Heart right ventricle (tissue), 16 donors: Measurements from ENCODE around the gene METTL22. TPM values are rescaled to one million over a fixed set of nuclear protein-coding genes. Genes with fewer than 3 reads are reported as not detected.
A peak's percentile ranks its signal among the peaks of the same experiment; 100 is the strongest.

Experiments used
- ATAC-seq, 8 donors: fragments of 200-7000 bp; cut with Tn5 transposase; one replicate each; pipeline ENCODE4 v1.9.1; 2020; ENCODE audit warnings: mild to moderate bottlenecking in 8 of 8, moderate library complexity in 8 of 8, moderate number of reproducible peaks in 1 of 8
- DNase-seq, 2 donors: peaks; one replicate each; pipeline ENCODE4 v3.0.0-alpha.2; 2020
- H3K27ac ChIP-seq, 10 donors: fragments of 200-600 bp; sonication (generic) in 2 of 10; one replicate each; pipeline versions ENCODE4 v1.5.0 to v1.8.0; 2020 to 2022; ENCODE audit warnings: mild to moderate bottlenecking in 3 of 10
- H3K27me3 ChIP-seq, 7 donors: fragments of 200-600 bp; one replicate each; pipeline ENCODE4 v1.8.0; 2021 to 2022; ENCODE audit warnings: mild to moderate bottlenecking in 2 of 7
- H3K36me3 ChIP-seq, 9 donors: fragments of 200-600 bp; sonication (generic) in 1 of 9; one replicate each; pipeline versions ENCODE4 v1.5.0 to v1.8.0; 2020 to 2022; ENCODE audit warnings: mild to moderate bottlenecking in 2 of 9
- H3K4me1 ChIP-seq, 9 donors: fragments of 200-600 bp; sonication (generic) in 1 of 9; one replicate each; pipeline versions ENCODE4 v1.5.0 to v1.8.0; 2020 to 2022; ENCODE audit warnings: mild to moderate bottlenecking in 4 of 9
- H3K4me3 ChIP-seq, 10 donors: fragments of 200-600 bp; sonication (generic) in 2 of 10; one replicate each; pipeline versions ENCODE4 v1.5.0 to v1.8.0; 2020 to 2022; ENCODE audit warnings: mild to moderate bottlenecking in 7 of 10, moderate library complexity in 2 of 10
- H3K9me3 ChIP-seq, 11 donors: fragments of 200-600 bp in 10 of 11; sonication (generic) in 2 of 11; one replicate each; pipeline versions ENCODE4 v1.5.0 to v1.8.0; 2013 to 2022; ENCODE audit warnings: mild to moderate bottlenecking in 2 of 11, control low read depth in 1 of 11, moderate library complexity in 1 of 11
- CTCF ChIP-seq, 9 donors: fragments of 200-600 bp; sonication (generic) in 2 of 9; IDR thresholded peaks; one replicate each; pipeline versions ENCODE4 v1.5.0 to v1.8.0; 2021 to 2022; ENCODE audit warnings: antibody characterized with exemption in 9 of 9, mild to moderate bottlenecking in 5 of 9, moderate library complexity in 1 of 9
- WGBS, 2 donors: extraction: QIAGEN DNeasy Blood & Tissue Kit; methylation state at CpG; one replicate each; pipeline ENCODE4 v1.1.7; 2013; ENCODE audit warnings: inconsistent platforms in 1 of 2; 5-methylcytosine and 5-hydroxymethylcytosine counted together
- intact Hi-C, 10 donors: fragments of 100-400 bp; cut with DNase I; formaldehyde crosslinking; loops; one replicate each; pipeline versions ENCODE4 v1.11.1 to v1.14.2; 2022
- polyA plus RNA-seq, 2 donors: library from polyadenylated mRNA; stranded (reverse); fragments of 200-250 nt; gene quantifications; one replicate each; pipeline ENCODE4 v1.2.3, GENCODE V29; 2013
- total RNA-seq, 10 donors: library from RNA; stranded (reverse); fragmentation: NEBNext Ultra II Directional in 3 of 10; extraction: Animal tissue kit (Norgen Biotek cat#: 25700) in 3 of 10; gene quantifications; one replicate each; pipeline versions ENCODE4 v1.2.1 to v1.2.4, GENCODE V29; 2021 to 2023
- donor health status: Arrhythmogenic right ventricular cardiomyopathy.
- donor health status: ischemic (EF 13 %, LVEDD 7.1; RV severe dilation, severe dysfunction).
- donor health status: healthy with polysubstance abuse.
- donor health status: DM: no; HTN: yes; CAD: no.
- donor health status: DM: no; HTN: no; CAD: no.
- donor health status: ischemic (EF 25% LVEDD 6.9; RV normal size, moderate dysfunction).
- donor health status: ischemic (EF 25% LVEDD 5.7; RV mildly dilated, moderate dysfunction).
- donor health status: healthy.
- donor health status: DM: yes; HTN: yes; CAD: no.
- donor health status: Ischemic cardiomyopathy.
- donor health status: ischemic (EF 35%, LVEDD 5.7; RV mildly dilated, moderate dysfunction).
- donor health status: nonischemic (EF 11% LVEDD 7.7; RV severe dilation, severe dysfunction).
- donor health status: DM: yes; HTN: yes; CAD: no.
- donor health status: PGD.
- donor health status: ischemic (EF 29% LVEDD 5.4; RV normal size, mild dysfunction).
- donor health status: nonischemic (EF 23%, LVEDD 6.1; RV moderate dilation, normal function).

Gene METTL22
- total and polyA plus RNA-seq, 12 donors = 23.5 to 64.5 (median 34.2) TPM

GRCh38 chr16:8628981-8629725 is 7.7 kb downstream of the METTL22 start:
- Histone ChIP-seq H3K4me1 (peaks cover 0 to 23% (median 0%) of the 10 kb centered on the region in 9 donors), H3K27ac (no peak overlapping the region), H3K36me3 (peaks cover 0 to 100% (median 60%) of the 10 kb centered on the region in 9 donors), H3K4me3 (no peak overlapping the region), H3K27me3 (no peaks in the 10 kb centered on the region), H3K9me3 (no peaks in the 10 kb centered on the region)
- WGBS, 2 donors = 89 to 94% methylated on average over 16 of the region's 16 CpGs
- DNase-seq (no peak), ATAC-seq (no peak)
- intact Hi-C loops = no loop called here
- TF ChIP-seq CTCF (IDR thresholded peaks at IDR 0.05) = no peak

GRCh38 chr16:8630255-8630953 is 8.9 kb downstream of the METTL22 start:
- WGBS, 2 donors = 89% methylated on average over 11 of the region's 11 CpGs
- intact Hi-C loops = no loop called here
- Histone ChIP-seq H3K36me3 (peaks cover 0 to 100% (median 69%) of the 10 kb centered on the region in 9 donors), H3K27me3 (no peaks in the 10 kb centered on the region), H3K4me3 (no peak overlapping the region), H3K9me3 (no peaks in the 10 kb centered on the region), H3K27ac (peak overlapping the region in 1 of 10 donors; percentile 93), H3K4me1 (peaks cover 0 to 23% (median 0%) of the 10 kb centered on the region in 9 donors)
- ATAC-seq (no peak), DNase-seq (no peak)
- no peak for TF ChIP-seq CTCF (IDR thresholded peaks at IDR 0.05)

- DNase-seq = no peak
- Histone ChIP-seq H3K27ac (peak overlapping the region in 4 of 10 donors; percentile 34 to 93 (median 66)), H3K4me1 (peaks cover 0 to 23% (median 0%) of the 10 kb centered on the region in 9 donors), H3K9me3 (no peaks in the 10 kb centered on the region), H3K36me3 (peaks cover 0 to 100% (median 67%) of the 10 kb centered on the region in 9 donors), H3K4me3 (no peak overlapping the region), H3K27me3 (no peaks in the 10 kb centered on the region)
- intact Hi-C loops = no loop called here
- 85 to 88% methylated on average over 9 of the region's 9 CpGs for WGBS, 2 donors
- TF ChIP-seq CTCF (IDR thresholded peaks at IDR 0.05) = no peak
- ATAC-seq = no peak
Observed at GRCh38 chr16:8631373-8631772, 9.9 kb downstream of the METTL22 start.

GRCh38 chr16:8631818-8632465 is 10.4 kb downstream of the METTL22 start:
- no peak for TF ChIP-seq CTCF (IDR thresholded peaks at IDR 0.05)
- no peak for ATAC-seq
- H3K4me3 ChIP-seq = no peak overlapping the region
- intact Hi-C loops = no loop called here
- no peak for DNase-seq
- peaks cover 0 to 100% (median 68%) of the 10 kb centered on the region in 9 donors for H3K36me3 ChIP-seq
- peaks cover 0 to 23% (median 0%) of the 10 kb centered on the region in 9 donors for H3K4me1 ChIP-seq
- no peaks in the 10 kb centered on the region for H3K9me3 ChIP-seq
- 64 to 67% methylated on average over 15 of the region's 15 CpGs for WGBS, 2 donors
- no peaks in the 10 kb centered on the region for H3K27me3 ChIP-seq
- H3K27ac ChIP-seq = peak overlapping the region in 6 of 10 donors; percentile 23 to 93 (median 48)
